NB4 (cell line): Measurements from ENCODE around the gene CCDC200.

Source experiments
- CTCF ChIP-seq: IDR thresholded peaks from one replicate; pipeline ENCODE4 v1.5.1; 2012; ENCODE audit warnings: low read depth, low read length
- MAX ChIP-seq: IDR thresholded peaks from 2 replicates; pipeline ENCODE4 v1.6.1; 2011; ENCODE audit warnings: low read depth, low read length
- MYC ChIP-seq: IDR thresholded peaks from 2 replicates; pipeline ENCODE4 v1.6.1; 2011; ENCODE audit warnings: low read depth, low read length
- POLR2A ChIP-seq: IDR thresholded peaks from 2 replicates; pipeline ENCODE4 v1.6.1; 2011; ENCODE audit warnings: mild to moderate bottlenecking; ENCODE audit not compliant: insufficient read length; ENCODE audit errors: extremely low read depth

- TF ChIP-seq CTCF (no peak), POLR2A (no peak), MYC (no peak), MAX (no peak)
Observed at GRCh38 chr17:43220511-43221125, 7.8 kb downstream of the CCDC200 start.
